ENCODE data around the gene KASH5.

DNA sequence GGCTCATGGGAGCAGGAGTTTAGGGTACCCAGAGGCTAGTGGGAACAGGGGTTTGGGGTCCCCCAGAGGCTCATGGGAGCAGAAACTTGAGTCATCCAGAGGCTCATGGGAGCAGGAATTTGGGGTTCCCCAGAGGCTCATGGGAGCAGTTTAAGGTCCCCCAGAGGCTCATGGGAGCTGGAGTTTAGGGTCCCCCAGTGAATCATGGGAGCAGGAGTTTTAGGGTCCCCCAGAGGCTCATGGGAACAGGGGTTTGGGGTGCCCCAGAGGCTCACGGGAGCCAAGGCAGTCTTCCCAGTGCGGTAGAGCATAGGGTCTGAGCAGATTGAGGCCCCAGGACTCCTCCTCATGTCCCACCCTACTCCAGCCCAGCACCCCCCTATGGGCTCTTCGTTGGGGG is 77.3 kb downstream of the KASH5 start:
- TF ChIP-seq, protein P1, sequence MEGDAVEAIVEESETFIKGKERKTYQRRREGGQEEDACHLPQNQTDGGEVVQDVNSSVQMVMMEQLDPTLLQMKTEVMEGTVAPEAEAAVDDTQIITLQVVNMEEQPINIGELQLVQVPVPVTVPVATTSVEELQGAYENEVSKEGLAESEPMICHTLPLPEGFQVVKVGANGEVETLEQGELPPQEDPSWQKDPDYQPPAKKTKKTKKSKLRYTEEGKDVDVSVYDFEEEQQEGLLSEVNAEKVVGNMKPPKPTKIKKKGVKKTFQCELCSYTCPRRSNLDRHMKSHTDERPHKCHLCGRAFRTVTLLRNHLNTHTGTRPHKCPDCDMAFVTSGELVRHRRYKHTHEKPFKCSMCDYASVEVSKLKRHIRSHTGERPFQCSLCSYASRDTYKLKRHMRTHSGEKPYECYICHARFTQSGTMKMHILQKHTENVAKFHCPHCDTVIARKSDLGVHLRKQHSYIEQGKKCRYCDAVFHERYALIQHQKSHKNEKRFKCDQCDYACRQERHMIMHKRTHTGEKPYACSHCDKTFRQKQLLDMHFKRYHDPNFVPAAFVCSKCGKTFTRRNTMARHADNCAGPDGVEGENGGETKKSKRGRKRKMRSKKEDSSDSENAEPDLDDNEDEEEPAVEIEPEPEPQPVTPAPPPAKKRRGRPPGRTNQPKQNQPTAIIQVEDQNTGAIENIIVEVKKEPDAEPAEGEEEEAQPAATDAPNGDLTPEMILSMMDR (conservative IDR thresholded peaks at IDR 0.05; ENCODE audit: low read depth in 2 of 2), result no peak
- TF ChIP-seq, protein P2, sequence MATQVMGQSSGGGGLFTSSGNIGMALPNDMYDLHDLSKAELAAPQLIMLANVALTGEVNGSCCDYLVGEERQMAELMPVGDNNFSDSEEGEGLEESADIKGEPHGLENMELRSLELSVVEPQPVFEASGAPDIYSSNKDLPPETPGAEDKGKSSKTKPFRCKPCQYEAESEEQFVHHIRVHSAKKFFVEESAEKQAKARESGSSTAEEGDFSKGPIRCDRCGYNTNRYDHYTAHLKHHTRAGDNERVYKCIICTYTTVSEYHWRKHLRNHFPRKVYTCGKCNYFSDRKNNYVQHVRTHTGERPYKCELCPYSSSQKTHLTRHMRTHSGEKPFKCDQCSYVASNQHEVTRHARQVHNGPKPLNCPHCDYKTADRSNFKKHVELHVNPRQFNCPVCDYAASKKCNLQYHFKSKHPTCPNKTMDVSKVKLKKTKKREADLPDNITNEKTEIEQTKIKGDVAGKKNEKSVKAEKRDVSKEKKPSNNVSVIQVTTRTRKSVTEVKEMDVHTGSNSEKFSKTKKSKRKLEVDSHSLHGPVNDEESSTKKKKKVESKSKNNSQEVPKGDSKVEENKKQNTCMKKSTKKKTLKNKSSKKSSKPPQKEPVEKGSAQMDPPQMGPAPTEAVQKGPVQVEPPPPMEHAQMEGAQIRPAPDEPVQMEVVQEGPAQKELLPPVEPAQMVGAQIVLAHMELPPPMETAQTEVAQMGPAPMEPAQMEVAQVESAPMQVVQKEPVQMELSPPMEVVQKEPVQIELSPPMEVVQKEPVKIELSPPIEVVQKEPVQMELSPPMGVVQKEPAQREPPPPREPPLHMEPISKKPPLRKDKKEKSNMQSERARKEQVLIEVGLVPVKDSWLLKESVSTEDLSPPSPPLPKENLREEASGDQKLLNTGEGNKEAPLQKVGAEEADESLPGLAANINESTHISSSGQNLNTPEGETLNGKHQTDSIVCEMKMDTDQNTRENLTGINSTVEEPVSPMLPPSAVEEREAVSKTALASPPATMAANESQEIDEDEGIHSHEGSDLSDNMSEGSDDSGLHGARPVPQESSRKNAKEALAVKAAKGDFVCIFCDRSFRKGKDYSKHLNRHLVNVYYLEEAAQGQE (IDR thresholded peaks at IDR 0.05; ENCODE audit: unreplicated experiment), result no peak
- TF ChIP-seq EZH2 (IDR thresholded peaks at IDR 0.05; ENCODE audit: low read depth, unreplicated experiment) (no peak), EZH2phosphoT487 (IDR thresholded peaks at IDR 0.05; ENCODE audit: unreplicated experiment) (no peak), POLR2AphosphoS5 (IDR thresholded peaks at IDR 0.05; ENCODE audit: low read depth) (no peak), JUNB (IDR thresholded peaks at IDR 0.05; ENCODE audit: unreplicated experiment) (no peak), STAT1 (IDR thresholded peaks at IDR 0.05; ENCODE audit: unreplicated experiment) (no peak), NANOG (IDR thresholded peaks at IDR 0.05; ENCODE audit: borderline replicate concordance) (no peak), CREB1 (CRISPR knock-in tag; IDR thresholded peaks at IDR 0.05; ENCODE audit: low read depth) (no peak), ZNF331 (CRISPR knock-in tag; IDR thresholded peaks at IDR 0.05; ENCODE audit: low read depth) (no peak), ZNF114 (CRISPR knock-in tag; IDR thresholded peaks at IDR 0.05) (no peak)
- TF ChIP-seq, protein P3, sequence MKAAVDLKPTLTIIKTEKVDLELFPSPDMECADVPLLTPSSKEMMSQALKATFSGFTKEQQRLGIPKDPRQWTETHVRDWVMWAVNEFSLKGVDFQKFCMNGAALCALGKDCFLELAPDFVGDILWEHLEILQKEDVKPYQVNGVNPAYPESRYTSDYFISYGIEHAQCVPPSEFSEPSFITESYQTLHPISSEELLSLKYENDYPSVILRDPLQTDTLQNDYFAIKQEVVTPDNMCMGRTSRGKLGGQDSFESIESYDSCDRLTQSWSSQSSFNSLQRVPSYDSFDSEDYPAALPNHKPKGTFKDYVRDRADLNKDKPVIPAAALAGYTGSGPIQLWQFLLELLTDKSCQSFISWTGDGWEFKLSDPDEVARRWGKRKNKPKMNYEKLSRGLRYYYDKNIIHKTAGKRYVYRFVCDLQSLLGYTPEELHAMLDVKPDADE (IDR thresholded peaks at IDR 0.05), result no peak

Data from GM23338 (cell line).